Stimulated activated CD4-positive, alpha-beta T cell treated with anti-CD3 and anti-CD28 coated beads, Interleukin-12 subunit alpha, Interleukin-12 subunit beta, amount 100 ng/mL, for 24 hours (primary cell): ENCODE results near the gene BAIAP2L1.
"Not testable (repeated sequence)": the region's sequence is repeated elsewhere in the genome, so short reads cannot be mapped to it uniquely, and the experiment has no call there.

Experiments used
- DNase-seq, 2 experiments: peaks; one replicate each; pipeline ENCODE4 v3.0.0-alpha.2; 2020; ENCODE audit warnings: low read depth in 2 of 2

The BAIAP2L1 gene

DNA sequence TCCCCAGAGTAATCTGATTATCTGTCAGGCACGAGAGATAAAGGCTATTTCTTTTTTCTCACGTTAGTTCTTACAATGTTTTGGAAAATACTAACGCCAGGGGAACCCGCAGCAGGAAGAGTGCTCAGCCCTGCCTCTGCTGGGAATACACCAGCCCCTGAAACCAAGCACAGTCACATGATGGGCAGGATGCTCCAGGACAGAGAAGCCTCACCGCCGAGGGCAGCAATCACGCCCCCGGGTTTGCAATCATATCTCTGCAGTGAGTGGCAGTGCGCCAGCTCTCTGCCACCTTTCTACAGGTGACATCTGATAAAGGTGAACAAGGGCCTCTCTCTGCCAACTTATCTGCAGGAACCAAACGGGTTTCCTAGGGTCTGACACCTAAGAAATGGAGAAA is 79.6 kb downstream of the BAIAP2L1 start:
- no peak for DNase-seq

DNA sequence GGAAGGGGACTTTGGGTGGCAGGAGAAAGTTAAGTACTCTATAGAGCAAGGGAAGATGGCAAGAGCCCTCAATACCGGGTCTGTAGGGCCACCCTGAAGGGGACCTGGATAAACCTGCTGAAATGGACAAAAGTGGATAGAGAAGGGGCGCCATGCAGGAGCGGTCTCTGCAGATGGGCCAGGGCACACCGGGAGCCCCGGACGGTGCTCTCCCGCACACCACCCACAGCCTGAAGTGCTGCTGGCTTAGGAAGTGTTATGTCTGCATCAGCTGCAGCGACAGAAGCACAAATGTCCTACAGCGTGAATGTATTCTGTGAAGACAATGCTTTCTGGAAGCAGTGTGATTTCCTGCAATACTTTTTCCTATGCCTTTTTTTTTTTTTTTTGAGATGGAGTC is 81.7 kb downstream of the BAIAP2L1 start:
- DNase-seq, result no peak

DNA sequence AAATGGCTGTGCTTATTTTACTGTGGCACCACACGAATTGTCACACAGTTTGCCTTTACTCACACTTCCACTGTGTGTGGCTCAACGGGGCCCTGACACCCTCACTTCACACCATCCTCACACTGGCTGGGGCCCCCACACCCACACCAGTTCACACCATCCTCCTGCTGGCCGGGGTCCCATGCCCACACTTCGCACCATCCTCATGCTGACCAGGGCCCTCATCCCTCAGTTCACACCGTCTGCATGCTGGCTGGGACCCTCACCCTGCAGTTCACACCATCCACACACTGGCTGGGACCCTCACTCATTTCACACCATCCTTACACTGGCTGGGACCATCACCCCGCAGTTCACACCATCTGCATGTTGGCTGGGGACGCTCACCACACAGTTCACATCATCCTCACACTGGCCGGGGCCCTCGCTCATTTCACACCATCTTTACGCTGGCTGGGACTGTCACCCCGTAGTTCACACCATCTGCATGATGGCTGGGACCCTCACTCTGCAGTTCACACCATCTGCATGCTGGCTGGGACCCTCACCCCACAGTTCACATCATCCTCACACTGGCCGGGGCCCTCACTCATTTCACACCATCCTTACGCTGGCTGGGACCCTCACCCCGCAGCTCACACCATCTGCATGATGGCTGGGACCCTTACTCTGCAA is 83.4 kb downstream of the BAIAP2L1 start:
- DNase-seq, result no peak

DNA sequence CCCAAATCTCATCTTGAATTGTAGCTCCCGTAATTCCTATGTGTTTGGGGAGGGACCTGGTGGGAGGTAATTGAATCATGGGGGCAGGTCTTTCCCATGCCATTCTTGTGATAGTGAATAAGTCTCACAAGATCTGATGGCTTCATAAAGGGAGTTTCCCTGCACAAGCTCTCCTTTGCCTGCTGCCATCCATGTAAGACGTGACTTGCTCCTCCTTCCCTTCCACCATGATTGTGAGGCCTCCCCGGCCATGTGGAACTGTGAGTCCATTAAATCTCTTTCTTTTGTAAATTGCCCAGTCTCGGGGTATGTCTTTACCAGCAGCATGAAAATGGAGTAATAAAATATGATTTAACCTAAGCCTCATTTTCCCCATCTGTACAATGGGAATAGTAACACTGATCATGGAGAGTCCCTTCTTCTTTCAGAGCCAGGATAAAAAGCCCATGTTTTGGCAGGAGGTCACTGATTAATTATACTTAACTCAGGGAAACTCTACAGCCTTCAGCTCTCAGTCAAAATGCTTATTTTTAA is 84.8 kb downstream of the BAIAP2L1 start:
- DNase-seq, result not testable (repeated sequence)

DNA sequence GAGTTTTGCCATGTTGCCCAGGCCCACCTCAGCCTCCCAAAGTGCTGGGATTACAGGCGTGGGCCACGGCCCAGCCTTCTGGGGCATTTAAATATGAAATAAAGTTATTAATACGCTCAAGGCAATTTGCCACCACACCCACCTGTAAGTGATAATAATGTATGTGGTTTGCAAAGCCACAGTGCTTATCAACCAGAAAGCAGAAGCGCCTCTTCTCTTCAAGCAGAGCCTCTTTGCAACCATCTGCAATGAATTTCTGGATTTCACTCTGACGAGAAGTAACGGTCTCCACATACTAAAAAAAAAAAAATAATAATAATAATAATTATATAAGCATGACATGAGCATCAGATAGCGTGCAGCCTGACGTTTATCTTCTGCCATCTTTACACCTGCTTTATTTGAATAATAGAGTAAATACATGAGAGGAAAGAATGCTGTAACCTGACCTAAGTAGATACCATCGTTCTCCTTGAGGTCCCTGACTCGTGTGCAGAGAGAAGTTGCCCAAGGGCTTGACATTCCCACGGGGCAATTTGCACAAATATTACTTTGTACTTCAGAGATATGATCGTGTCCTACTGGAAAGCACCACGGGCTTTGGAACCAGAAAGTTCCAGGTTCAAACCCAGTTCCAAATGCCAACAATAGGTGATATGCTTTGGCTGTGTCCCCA is 85.4 kb downstream of the BAIAP2L1 start:
- DNase-seq, result no peak

DNA sequence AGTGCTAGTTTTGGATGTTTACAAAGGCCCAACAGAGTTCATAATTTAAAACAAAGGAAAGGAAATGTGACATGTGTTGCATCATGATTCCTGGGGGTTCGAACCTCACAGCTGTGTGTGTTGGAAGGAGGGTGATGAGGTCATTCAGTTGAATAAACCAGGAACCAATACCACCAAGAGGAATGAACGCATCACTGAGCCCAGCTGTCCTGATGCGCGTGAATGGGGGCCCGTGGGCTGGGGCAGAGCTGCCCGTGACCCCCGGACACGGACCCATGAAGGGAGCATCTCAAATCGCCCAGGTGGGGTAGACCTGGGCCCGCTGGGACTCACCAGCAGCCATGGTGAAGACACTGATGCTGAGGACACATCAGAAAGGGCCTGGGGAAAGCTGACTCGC is 86.4 kb downstream of the BAIAP2L1 start:
- no peak for DNase-seq

DNA sequence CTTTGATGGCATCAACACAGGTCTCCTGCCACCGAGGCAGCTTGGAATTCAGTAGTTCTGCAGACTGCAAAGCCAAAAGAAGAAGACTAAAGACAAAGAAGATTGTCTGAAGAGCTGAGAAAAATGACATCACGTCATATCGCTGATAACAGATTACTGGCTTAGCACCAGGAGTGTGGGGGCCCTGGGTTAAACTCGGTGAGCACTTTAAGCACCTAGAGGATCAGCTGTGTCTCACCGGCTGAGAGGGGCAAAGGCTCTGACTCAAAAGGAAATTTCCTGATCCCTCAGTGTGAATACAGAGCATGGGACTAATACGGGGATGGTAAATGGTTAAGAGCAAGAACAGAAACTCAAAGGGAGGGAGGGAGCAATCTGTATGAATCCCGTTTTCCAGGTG is 88.7 kb downstream of the BAIAP2L1 start:
- DNase-seq, result no peak

DNA sequence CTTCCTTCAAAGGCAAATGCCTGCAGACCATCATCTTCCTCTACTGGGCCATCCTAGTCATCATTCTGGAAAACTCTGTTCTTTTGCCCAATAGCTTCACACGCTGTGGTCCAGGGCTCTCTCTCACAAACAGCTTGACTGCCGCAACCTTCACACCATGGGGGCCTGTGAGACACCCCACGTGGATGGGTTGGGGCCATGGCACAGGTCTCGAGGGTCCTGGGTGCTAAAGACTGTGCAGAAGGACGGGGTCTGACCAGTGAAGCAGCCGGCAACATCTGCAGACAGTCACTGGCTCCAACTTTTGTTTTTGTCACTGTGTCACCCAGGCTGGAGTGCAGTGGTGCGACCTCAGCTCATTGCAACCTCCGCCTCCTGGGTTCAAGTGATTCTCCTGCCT is 91.3 kb downstream of the BAIAP2L1 start:
- DNase-seq, result no peak

DNA sequence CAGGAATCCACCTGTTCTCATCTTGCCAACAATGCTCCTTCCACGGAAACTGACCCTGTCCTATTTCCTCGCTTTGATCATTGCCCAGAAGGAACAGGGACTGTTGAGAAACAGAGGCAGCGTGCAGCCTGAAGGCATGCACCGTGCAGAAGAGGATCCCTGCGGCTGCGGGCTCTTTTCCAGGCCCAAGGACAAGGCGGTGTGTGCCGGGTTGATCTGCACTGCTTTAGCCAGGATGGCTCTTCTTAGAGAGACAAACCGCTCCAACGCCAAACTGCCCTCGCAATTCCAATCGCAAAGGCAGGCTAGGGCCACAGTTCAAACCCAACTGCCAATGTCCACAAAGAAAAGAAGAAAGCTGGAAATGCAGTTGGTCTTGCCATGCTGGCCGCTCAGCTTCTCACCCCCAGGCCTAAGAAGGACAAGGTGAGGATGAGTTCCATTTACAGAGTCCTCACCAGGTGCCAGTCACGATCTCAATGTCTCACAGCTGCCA is 92.9 kb downstream of the BAIAP2L1 start:
- no peak for DNase-seq

DNA sequence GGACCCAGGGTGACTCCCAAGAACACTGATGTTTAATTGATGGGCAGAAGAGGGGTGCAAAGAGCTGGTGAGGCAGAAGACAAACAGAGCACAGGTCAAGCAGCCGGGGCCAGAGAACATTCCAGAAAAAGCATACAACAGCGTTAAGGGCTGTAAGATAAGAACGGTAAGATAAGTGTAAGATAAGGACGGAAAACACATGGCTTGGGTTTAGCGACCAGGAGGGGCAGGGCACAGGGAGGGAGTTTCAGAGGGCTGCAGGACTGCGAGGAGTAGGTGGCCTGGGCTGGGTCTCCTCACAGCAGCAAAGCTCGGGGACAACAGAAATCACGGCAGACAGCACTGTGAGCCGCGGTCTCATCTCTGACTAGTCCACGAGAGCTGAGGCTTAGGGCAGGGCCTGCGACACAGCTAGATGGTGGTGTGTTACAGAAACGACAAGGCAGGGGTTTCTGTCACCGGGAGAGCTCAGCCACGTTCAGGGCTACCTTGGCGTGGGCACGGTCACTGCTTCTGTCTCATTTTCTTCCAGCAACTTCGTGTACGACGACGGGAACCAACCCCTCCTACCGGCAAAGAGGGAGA is 94.8 kb downstream of the BAIAP2L1 start:
- DNase-seq, result no peak

DNA sequence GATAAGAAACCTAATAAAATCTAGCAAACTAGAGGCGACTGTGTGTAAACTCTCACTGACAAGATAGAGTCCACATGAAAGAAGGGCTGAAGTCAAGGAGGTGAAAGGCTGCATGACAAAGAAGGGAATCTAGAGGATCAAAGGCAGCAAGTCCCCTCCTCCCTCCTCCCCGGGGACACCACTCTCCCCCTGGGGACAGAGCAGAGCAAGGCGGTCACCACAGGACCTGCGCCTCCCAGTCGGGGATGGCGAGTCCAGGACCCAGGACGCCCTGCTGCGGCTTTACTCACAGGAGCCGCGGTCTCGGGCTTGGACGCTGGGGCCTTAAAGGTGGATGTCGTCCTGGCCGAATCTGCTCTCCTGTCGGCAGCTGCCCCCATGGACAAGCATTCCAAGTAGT is 97.0 kb downstream of the BAIAP2L1 start:
- DNase-seq, result no peak

DNA sequence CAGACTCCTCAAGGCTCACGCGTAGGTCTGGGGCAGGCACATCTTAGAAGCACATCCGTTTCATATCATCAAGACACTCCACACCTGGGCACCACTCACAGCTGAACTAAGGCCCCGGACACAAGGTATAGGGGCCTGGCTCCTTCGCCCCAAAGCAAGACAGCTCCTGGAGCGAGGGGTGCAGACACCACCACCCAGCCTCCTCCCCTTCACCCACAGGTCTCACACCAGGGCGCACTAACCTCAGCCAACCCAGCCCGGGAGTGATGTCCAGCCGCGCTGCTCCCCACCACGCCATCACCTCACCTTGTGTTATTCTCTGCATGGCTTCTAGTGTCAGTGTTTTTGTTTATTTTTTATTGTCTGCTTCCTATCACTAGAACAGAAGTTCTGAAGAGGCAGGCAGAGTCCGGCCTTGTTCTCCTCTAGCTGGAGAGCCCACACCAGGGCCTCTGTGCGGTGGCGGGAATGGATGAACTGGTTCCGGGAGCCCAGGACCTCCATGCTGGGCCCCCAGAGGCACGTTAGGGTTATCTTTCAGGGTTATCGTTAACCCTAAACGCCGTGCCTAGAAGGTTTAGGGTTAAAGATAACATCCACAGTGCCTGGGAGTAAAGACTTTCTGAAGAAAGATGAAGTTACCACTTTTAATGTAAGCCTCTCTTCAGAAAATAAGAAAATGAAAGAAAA is 97.6 kb downstream of the BAIAP2L1 start:
- no peak for DNase-seq

DNA sequence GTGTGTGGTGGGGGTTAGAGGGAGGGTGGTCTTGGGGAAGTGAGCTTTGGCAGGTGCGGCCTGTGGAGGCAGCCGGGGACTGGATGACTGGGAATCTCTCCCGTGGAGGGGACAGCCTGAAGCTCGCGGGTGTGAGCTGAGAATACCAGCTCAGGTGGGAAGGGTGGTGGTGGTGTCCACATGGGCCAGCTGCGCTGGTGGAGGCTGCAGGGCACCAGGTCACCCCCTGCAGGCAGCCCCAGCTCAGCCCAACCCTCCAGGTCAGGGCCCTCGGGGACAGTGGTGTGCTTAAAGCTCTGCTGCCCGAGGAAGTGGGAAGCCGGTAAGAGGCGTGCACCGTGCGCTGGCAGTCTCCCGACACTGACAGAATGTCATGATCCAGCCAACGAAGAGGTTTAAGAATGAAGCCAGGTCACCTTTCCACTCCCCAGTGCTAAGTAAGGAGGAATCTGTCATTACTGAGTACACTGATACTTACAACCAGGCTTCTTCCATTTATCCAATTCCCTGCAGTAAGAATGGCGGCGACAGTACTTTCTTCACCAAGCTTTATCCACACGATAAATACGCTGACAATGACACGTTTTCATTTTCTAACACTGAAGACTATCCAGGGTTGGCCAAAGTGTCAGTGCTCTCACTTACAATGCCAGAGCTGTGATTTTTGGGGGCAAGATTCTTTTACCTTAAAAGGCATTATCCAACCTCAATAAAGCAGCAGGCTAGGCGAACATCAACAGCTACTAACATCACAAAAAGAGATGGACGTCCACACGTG is 99.0 kb downstream of the BAIAP2L1 start:
- no peak for DNase-seq

DNA sequence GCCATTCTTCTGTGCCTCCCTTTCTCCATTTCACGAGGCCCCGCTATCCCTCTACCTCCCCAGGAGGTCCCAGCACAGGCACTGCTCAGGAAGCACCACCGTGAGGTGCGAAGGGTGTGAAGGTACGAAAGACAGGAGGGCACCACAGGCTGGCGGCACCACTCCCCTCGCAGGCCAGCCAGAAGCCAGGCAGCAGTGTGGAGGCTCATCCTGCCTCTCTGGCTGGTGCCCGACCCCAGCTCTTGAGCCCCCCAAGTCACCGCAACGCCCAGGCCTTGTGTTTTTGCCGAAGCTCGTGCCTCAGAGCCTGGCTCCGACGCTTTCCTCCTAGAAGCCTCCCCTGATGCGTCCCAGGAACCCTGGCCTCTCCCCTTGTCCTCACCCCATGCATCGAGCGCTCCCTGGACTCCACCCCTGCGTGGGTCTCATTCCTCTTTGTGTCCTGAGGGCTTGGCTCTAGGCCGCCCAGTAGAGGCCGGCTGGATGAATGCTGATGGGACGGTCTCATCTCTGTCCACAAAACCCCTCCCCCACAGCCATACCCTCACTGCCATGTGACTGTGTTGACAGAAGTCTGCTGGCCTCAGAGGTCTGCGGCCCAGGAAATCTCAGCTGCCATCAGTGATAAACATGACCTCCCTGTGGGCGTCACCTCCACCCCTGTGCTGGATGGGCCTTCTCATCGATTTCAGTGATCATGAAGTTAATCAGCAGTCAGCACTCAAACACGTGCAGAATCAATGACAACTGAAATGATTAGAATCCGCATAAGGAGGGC is 100.1 kb downstream of the BAIAP2L1 start:
- no peak for DNase-seq

DNA sequence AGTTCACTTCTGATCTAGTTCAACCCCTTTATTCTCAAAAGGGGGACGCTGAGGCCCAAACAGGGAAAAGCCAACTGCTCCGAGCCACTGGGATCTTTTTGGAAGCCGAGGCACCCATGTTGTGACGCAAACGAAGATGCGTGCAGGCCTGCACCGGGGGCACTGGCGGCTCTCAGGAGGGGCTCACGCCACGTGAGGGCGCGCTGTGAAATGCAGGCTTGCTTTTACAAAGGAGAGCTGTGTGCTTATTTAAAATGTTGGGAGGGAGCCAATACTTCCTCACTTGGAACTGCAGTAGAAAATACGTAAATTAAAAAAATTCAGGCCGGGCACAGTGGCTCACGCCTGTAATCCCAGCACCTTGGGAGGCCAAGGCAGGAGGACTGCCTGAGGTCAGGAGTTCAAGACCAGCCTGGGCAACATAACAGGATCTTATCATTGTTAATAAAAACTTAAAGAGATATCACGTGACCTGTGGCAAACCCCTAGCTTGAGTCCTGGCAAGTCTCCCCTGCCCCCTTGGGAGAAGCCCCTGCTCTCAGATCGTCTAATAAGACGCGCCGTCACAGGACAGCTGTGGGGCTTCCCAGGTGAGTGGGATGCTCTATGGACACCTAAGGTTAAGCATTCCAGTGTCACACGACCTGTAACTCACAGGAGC is 103.1 kb downstream of the BAIAP2L1 start:
- no peak for DNase-seq

DNA sequence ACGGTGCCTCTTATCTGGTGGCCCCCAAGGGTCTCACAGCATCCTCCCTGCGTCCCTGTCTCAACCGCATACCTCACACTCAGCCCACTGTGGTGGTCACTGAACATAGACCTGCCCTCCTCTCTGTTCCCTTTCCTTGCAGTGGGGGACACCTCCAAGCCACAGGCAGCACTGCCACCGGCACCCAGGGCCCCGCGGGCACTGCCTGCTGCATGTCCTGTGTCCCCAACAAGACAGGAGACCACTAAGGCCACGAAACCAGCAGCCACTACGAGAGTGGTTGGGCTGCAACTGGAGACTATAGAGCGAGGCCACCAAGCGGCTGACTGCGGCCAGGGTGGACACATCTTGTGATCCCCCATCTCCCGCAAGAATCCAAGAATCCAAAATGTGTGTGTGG is 104.1 kb downstream of the BAIAP2L1 start:
- no peak for DNase-seq

DNA sequence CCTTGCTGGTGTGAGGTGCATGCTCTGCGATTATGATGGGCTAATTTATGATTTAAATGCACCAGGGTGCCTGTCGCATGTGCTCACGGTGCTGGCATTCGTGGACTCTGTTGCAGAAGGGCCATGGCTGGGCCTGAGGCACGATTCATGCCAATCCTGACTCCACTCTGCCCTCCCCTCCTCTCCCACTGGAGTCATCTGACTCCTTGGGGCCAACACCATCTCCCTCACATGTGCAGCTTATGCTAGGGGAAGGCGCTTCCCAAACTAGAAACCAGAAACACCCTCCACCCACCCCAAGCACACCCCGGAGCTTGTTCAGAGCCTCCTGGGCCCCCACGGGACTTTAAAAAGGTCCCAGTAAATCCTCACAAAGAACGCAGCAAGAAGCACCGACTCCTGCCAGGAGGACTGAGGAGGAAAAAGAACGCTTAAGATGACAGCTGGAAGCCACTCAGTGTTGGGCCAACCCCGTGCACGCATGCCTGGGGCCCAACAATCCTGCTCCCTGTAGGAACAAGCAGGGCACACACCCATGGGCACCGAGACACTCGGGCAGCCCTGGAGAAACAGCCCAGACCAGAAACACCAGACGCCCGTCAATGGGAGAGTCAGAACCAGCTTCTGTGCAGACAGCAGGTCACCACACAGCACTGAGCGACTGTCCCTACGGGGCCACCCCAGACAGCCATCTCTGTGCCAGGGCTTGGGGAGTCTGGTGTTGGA is 105.3 kb downstream of the BAIAP2L1 start:
- DNase-seq, result no peak

DNA sequence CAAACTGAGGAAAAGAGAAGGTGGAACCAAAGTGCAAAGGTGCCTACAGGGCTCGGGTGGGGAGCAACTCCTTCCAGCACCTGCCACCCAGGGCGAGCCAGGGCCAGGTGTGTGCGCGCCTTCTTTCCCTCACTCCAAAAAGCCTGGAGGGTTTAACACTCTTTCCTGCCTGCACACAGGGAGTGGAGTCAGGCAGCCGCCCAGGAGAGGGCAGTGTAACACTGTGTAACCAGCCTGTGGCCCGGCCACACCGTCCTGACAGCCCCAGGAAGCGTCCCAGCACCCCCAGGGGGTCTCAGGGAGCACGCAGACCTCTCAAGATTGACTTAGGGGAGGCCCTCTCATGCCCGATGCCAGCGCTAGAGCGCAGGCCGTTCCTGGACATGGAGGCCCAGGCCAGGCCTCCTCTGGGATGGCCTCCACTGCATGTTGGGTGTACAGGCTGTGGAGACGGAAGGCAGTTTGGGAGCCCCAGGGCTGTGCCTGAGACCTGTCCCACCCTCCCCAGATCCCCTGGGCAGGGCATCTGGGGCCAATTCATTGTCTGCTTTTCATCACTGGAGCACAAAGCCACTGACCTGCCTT is 106.0 kb downstream of the BAIAP2L1 start:
- DNase-seq, result no peak

DNA sequence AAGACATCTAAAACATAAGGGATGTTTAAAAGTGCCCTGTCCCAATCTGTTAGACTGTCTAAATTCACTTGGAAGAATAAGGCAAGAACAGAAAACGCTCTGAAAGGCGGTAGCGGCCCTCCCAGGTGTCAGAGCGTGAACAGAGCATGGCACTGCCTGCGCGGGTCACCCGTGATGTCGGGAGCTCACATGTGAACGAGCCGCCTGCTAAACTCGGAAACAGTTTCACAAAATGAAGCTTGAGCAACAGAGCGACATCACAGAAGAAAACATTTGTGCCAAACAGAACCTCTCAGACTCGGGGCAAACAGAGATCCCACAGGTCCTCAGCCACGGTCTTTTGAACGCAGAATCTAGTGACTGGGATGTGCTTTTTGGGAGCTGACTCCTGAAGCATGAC is 106.6 kb downstream of the BAIAP2L1 start:
- no peak for DNase-seq
